ENCODE measurements around the gene MTAP. TPM values are rescaled to one million over a fixed set of nuclear protein-coding genes. Genes with fewer than 3 reads are reported as not detected.

Gene MTAP
- total RNA-seq, 1 experiment from 2014 or later = 102 TPM

DNA sequence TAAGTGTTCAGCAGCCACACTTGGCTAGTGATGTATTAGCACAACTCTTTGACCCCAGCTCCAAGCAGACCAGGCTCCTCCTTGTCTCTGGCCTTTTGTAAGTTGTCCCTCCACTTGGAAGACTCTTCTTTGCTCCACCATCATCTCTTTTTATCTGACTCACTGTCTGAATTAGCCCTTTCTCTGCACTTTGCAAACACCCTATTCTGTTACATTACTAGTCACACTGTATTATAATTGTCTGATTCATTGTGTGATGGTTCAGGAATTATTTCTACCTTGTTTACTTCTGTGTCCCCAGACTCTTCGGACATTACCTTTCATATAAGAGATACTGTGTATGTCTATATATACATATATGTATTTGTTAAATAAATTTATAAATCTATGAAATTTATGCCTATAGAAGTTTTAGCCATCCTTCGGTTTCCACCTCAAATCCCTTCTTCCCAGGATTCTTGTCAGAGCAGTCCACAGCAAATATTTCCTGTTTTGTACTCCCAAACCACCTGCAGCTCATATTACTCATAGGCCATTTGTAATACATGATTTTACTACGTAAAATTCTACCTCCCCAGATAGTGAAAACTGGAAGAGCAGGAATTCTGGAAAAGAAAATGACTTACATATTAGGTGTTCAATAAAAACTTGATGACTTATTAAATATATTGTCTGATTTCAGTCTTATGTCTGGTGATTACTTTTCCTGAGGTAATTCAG is 69.0 kb downstream of the MTAP start:
- H3K36me3 Mint-ChIP-seq (ENCODE audit: insufficient read depth in 1 of 3, low read depth in 3 of 3) = peaks cover 15 to 30% (median 19%) of the 10 kb centered on the region in 3 experiments
- no peaks in the 10 kb centered on the region for H4K20me1 ChIP-seq (ENCODE audit: control insufficient read depth, insufficient read depth, insufficient read length)
- no peaks in the 10 kb centered on the region for H3K27me3 Mint-ChIP-seq (ENCODE audit: low read depth)
- H3K4me3 Mint-ChIP-seq = no peak overlapping the region
- H3T11ph ChIP-seq (ENCODE audit: low read length) = no peak overlapping the region
- H2BK15ac ChIP-seq (ENCODE audit: low read depth, low read length) = no peak overlapping the region
- H3K14ac ChIP-seq (ENCODE audit: insufficient read depth, low read length) = no peak overlapping the region
- TF ChIP-seq, protein P1, sequence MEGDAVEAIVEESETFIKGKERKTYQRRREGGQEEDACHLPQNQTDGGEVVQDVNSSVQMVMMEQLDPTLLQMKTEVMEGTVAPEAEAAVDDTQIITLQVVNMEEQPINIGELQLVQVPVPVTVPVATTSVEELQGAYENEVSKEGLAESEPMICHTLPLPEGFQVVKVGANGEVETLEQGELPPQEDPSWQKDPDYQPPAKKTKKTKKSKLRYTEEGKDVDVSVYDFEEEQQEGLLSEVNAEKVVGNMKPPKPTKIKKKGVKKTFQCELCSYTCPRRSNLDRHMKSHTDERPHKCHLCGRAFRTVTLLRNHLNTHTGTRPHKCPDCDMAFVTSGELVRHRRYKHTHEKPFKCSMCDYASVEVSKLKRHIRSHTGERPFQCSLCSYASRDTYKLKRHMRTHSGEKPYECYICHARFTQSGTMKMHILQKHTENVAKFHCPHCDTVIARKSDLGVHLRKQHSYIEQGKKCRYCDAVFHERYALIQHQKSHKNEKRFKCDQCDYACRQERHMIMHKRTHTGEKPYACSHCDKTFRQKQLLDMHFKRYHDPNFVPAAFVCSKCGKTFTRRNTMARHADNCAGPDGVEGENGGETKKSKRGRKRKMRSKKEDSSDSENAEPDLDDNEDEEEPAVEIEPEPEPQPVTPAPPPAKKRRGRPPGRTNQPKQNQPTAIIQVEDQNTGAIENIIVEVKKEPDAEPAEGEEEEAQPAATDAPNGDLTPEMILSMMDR (conservative IDR thresholded peaks at IDR 0.05) = no peak
- H2BK120ac ChIP-seq (ENCODE audit: low read depth, low read length, poor library complexity, severe bottlenecking) = no peak overlapping the region
- no peaks in the 10 kb centered on the region for H3K4me1 Mint-ChIP-seq
- no peak overlapping the region for H2BK20ac ChIP-seq (ENCODE audit: low read depth, low read length, poor library complexity, severe bottlenecking)
- H3K4me1 ChIP-seq (ENCODE audit: insufficient read depth, low read length) = no peaks in the 10 kb centered on the region
- no peak overlapping the region for H3K4ac ChIP-seq (ENCODE audit: low read depth, low read length)
- H3K56ac ChIP-seq (ENCODE audit: insufficient read length, low read depth, low read length) = no peak overlapping the region
- H4K91ac ChIP-seq (ENCODE audit: insufficient read length, low read depth, low read length) = no peak overlapping the region
- H3K9ac ChIP-seq (ENCODE audit: extremely low read depth, insufficient read length, low read length) = no peak overlapping the region
- H3K23ac ChIP-seq (ENCODE audit: insufficient read length, low read depth, low read length) = no peak overlapping the region
- H3K9me3 Mint-ChIP-seq = peaks cover 0 to 4% of the 10 kb centered on the region in 2 experiments; a peak in 1 of 5 replicates
- no peak overlapping the region for H3K27ac ChIP-seq (ENCODE audit: insufficient read length, low read depth, low read length)
- H3K18ac ChIP-seq (ENCODE audit: insufficient read length, low read depth, low read length) = no peak overlapping the region
- no CpG with 5 or more reads among the region's 3 CpGs for WGBS (ENCODE audit: extremely low coverage, insufficient read length, low lambda C conversion rate)
- no peak overlapping the region for H2AK5ac ChIP-seq (ENCODE audit: insufficient read length, low read length)
- H3K27me3 ChIP-seq (ENCODE audit: insufficient read depth, low read length) = no peaks in the 10 kb centered on the region
- no peak overlapping the region for H2AFZ ChIP-seq (ENCODE audit: low read length)
- no peaks in the 10 kb centered on the region for H3K9me3 ChIP-seq (ENCODE audit: control insufficient read depth, low read depth, low read length)
- no peak overlapping the region for H3K27ac Mint-ChIP-seq
- no peak overlapping the region for H2BK12ac ChIP-seq (ENCODE audit: insufficient read length, low read depth, low read length)
- no peak for DNase-seq
- H3K79me1 ChIP-seq (ENCODE audit: insufficient read depth, low read depth, low read length, poor library complexity, severe bottlenecking) = no peaks in the 10 kb centered on the region
- H3K79me2 ChIP-seq (ENCODE audit: insufficient read depth, low read length) = no peaks in the 10 kb centered on the region; the same call in 1 of the 2 replicates
- no peak overlapping the region for H3K4me2 ChIP-seq (ENCODE audit: insufficient read depth, insufficient read length, low read length)
- no peak overlapping the region for H2BK5ac ChIP-seq (ENCODE audit: insufficient read length, low read length)
- H4K5ac ChIP-seq (ENCODE audit: insufficient read length, low read depth, low read length) = no peak overlapping the region
- no peak overlapping the region for H4K8ac ChIP-seq (replicated peaks; ENCODE audit: insufficient read length, low read depth, low read length)
- H3K23me2 ChIP-seq (ENCODE audit: insufficient read length, low read depth, low read length, poor library complexity, severe bottlenecking) = no peaks in the 10 kb centered on the region

Data from H9 (cell line).